Measurements from ENCODE around the gene CHAT.

Gene CHAT

GRCh38 chr10:49616421-49617101 lies 2.7 kb downstream of the CHAT start:
- TF ChIP-seq POLR2AphosphoS5 (IDR thresholded peaks at IDR 0.05; ENCODE audit: low read depth, low read length) = no peak
- no peak for TF ChIP-seq SIN3A (IDR thresholded peaks at IDR 0.05; ENCODE audit: borderline replicate concordance, insufficient read depth, low read length)
- TF ChIP-seq REST (IDR thresholded peaks at IDR 0.05; ENCODE audit: insufficient read depth in 1 of 2, low read depth in 2 of 2, low read length in 2 of 2) = no peak
- TF ChIP-seq TAF1 (IDR thresholded peaks at IDR 0.05; ENCODE audit: borderline replicate concordance, insufficient read depth, low read length) = no peak
- TF ChIP-seq FOXP2 (optimal IDR thresholded peaks at IDR 0.05; ENCODE audit: borderline replicate concordance, extremely low read depth, extremely low read length, insufficient read depth) = no peak

GRCh38 chr10:49617121-49618020 lies 3.5 kb downstream of the CHAT start:
- TF ChIP-seq FOXP2 (optimal IDR thresholded peaks at IDR 0.05; ENCODE audit: borderline replicate concordance, extremely low read depth, extremely low read length, insufficient read depth) = no peak
- TF ChIP-seq REST (IDR thresholded peaks at IDR 0.05; ENCODE audit: insufficient read depth in 1 of 2, low read depth in 2 of 2, low read length in 2 of 2) = no peak
- no peak for TF ChIP-seq TAF1 (IDR thresholded peaks at IDR 0.05; ENCODE audit: borderline replicate concordance, insufficient read depth, low read length)
- no peak for TF ChIP-seq SIN3A (IDR thresholded peaks at IDR 0.05; ENCODE audit: borderline replicate concordance, insufficient read depth, low read length)
- TF ChIP-seq POLR2AphosphoS5 (IDR thresholded peaks at IDR 0.05; ENCODE audit: low read depth, low read length) = no peak

- TF ChIP-seq TAF1 (IDR thresholded peaks at IDR 0.05; ENCODE audit: borderline replicate concordance, insufficient read depth, low read length) = no peak
- no peak for TF ChIP-seq SIN3A (IDR thresholded peaks at IDR 0.05; ENCODE audit: borderline replicate concordance, insufficient read depth, low read length)
- no peak for TF ChIP-seq POLR2AphosphoS5 (IDR thresholded peaks at IDR 0.05; ENCODE audit: low read depth, low read length)
- TF ChIP-seq REST (IDR thresholded peaks at IDR 0.05; ENCODE audit: insufficient read depth in 1 of 2, low read depth in 2 of 2, low read length in 2 of 2) = no peak
- TF ChIP-seq FOXP2 (optimal IDR thresholded peaks at IDR 0.05; ENCODE audit: borderline replicate concordance, extremely low read depth, extremely low read length, insufficient read depth) = no peak
These were observed 5.0 kb downstream of the CHAT start for GRCh38 chr10:49618821-49619220.

GRCh38 chr10:49619613-49620012 lies 5.8 kb downstream of the CHAT start:
- TF ChIP-seq TAF1 (IDR thresholded peaks at IDR 0.05; ENCODE audit: borderline replicate concordance, insufficient read depth, low read length) (no peak), POLR2AphosphoS5 (IDR thresholded peaks at IDR 0.05; ENCODE audit: low read depth, low read length) (no peak), FOXP2 (optimal IDR thresholded peaks at IDR 0.05; ENCODE audit: borderline replicate concordance, extremely low read depth, extremely low read length, insufficient read depth) (no peak), REST (IDR thresholded peaks at IDR 0.05; ENCODE audit: insufficient read depth in 1 of 2, low read depth in 2 of 2, low read length in 2 of 2) (no peak)

Data from PFSK-1 (cell line).